ENCODE results near the gene REV1.

DNA sequence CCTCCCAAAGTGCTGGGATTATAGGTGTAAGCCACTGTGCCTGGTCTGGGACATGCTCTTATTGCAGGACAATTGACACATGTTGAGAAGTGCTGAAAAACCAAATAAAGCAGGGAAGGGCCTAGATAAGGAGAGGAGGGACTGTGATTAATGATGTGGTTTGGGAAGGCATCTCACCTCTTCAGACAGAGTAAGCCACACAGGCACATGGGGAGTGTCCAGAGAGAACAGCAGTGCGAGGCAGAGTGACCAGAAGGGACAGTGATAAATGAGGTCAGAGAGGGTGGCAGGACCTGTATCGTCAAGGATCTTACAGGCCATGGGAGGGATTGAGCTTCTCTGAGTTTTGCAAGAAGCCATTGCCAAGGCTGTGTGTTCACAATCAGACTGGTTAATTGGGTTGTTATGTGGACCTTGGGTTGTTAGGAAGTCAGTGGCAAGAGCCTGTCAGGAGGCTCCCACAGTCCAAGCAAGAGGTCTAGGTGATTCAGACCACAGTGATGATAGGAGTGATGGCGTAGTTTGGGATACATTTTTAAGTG lies 94.2 kb downstream of the REV1 start:
- TF ChIP-seq, protein P1, sequence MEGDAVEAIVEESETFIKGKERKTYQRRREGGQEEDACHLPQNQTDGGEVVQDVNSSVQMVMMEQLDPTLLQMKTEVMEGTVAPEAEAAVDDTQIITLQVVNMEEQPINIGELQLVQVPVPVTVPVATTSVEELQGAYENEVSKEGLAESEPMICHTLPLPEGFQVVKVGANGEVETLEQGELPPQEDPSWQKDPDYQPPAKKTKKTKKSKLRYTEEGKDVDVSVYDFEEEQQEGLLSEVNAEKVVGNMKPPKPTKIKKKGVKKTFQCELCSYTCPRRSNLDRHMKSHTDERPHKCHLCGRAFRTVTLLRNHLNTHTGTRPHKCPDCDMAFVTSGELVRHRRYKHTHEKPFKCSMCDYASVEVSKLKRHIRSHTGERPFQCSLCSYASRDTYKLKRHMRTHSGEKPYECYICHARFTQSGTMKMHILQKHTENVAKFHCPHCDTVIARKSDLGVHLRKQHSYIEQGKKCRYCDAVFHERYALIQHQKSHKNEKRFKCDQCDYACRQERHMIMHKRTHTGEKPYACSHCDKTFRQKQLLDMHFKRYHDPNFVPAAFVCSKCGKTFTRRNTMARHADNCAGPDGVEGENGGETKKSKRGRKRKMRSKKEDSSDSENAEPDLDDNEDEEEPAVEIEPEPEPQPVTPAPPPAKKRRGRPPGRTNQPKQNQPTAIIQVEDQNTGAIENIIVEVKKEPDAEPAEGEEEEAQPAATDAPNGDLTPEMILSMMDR (IDR thresholded peaks at IDR 0.05; ENCODE audit: low read depth, low read length, missing input control): no peak
- TF ChIP-seq JUND (IDR thresholded peaks at IDR 0.05) (no peak), MAX (IDR thresholded peaks at IDR 0.05) (no peak), RAD21 (IDR thresholded peaks at IDR 0.05) (no peak), RXRA (IDR thresholded peaks at IDR 0.05) (no peak), EGR1 (IDR thresholded peaks at IDR 0.05; ENCODE audit: low read depth in 2 of 2) (no peak), TAF1 (conservative IDR thresholded peaks at IDR 0.05) (no peak)
- TF ChIP-seq, protein P2, sequence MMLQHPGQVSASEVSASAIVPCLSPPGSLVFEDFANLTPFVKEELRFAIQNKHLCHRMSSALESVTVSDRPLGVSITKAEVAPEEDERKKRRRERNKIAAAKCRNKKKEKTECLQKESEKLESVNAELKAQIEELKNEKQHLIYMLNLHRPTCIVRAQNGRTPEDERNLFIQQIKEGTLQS (IDR thresholded peaks at IDR 0.05): no peak

Measured in liver (tissue), 3 donors.